Cortex of kidney (tissue), 1 donor: ENCODE results near the gene BLTP2.
A peak's percentile ranks its signal among the peaks of the same experiment; 100 is the strongest.

ENCODE experiments used
- DNase-seq: peaks from one replicate; lab custom pipeline; 2025; lab: John Stamatoyannopoulos, UW

The BLTP2 gene

DNA sequence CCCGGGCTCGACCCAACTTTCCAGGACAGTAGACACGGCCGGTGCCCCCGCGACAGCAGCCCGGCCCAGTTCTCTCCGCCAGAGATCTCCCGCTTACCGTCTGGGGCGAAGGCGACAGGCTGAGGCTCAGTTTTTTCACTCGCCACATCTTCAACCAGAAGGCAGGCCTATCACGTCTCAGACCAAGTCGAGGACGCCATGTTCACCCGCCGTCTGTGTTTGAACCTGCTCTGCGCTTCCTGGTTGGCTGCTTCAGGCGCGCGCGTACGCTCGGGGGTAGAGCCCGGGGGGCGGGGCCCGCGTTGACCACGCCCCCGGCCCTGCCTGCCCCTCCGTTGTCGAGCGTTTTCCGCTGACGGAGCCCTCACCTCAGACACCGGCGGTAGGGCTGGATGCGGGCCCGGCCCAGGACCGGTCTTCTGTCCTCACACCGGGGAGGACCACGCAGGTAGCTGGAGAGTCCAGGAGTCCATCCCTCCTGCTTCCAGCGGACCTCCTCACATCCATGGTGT, 46.1 kb downstream of the BLTP2 start, which contains the start of gene SPAG5:
SPAG5 (minus strand) TSS at position 227 of the 512 bp plus-strand sequence; CDS start at position 148, 79 bp downstream.
- peak; percentile 42 for DNase-seq

DNA sequence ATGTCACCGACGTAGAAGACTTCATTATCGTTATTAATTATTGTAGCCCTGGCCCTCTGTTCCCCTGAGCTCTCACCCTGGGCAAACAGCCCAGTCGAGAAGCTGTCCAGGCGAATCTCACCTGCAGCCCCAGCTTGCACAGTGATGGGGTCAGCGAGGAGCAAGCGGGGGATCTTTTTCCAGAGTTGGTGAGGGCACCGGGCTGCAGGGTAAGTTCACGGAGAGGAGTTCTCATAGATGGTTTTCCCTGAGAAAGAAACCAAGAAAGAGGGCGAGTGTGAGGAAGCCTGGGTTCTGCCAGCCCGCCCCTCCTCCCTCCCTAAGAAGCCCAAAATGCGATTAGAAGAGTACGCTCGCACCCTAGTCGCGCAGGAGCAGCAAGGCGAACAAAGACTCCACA, 46.6 kb downstream of the BLTP2 start:
- no peak for DNase-seq

DNA sequence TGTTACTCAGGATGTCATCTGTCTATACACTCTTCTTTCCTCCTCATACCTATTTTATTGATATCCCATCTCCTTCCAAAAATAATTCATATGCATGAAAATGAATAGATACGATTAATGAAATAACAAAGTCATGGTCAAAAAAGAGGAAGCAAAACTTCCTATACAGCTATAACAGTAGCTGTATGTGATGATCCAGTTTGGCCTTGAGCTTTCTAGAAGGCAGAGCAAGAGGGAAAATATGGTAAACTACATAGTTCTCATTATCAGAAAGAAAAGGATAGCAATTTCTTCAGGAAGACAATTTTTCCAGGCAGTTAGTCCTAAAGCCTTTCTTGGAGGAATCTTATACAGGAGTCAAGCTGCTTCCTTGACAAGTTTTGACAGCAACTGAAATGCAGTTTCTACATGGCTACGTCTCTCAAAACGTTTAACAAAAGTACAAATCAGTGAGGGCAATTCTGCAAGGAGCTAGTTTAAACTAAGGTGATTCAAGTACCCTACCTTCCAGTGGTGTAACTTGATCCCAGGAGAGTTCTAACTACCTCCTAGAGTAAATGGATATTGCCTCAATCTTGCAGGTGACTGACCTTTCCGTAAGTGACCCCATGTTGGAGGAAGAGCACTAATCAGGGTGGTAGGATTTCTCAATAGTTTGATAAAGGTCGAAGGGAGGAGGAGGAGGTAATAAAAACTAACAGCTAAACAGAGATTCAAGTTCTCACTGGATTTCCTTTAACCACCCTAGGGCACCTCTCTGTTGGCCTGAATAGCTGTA, 47.2 kb downstream of the BLTP2 start:
- DNase-seq, result no peak
